Caco-2 (cell line): ENCODE measurements around the gene SLPI. TPM values are rescaled to one million over a fixed set of nuclear protein-coding genes. Genes with fewer than 3 reads are reported as not detected.

Experiments used
- BruUV-seq: library from RNA; stranded (reverse); fragments of 400-500 nt; replicated peaks from 2 replicates; lab custom pipeline; 2021; lab: Mats Ljungman, UMichigan
- CTCF ChIA-PET: fragments of 300-600 bp; sonication (Branson Sonifier 250); formaldehyde crosslinking; loops from one replicate; lab custom pipeline; 2022; ENCODE audit warnings: antibody characterized with exemption; lab: Charles Lee
- POLR2A ChIA-PET: fragments of 300-600 bp; sonication (Branson Sonifier 250); formaldehyde crosslinking; loops from one replicate; lab custom pipeline; 2022; ENCODE audit warnings: antibody characterized with exemption; lab: Charles Lee
- DNase-seq, 2 experiments: peaks; one replicate each; pipeline versions ENCODE4 v3.0.0 to v3.0.0-alpha.2; 2020 to 2022
- H3K27me3 ChIP-seq: replicated peaks from 2 replicates; pipeline ENCODE4 v1.6.0; 2011; ENCODE audit warnings: low read length; ENCODE audit not compliant: control insufficient read depth, insufficient read depth
- H3K36me3 ChIP-seq: 2 replicates; pipeline ENCODE4 v1.5.1; 2011; ENCODE audit warnings: low read length; ENCODE audit not compliant: control insufficient read depth, insufficient read depth
- H3K4me1 ChIP-seq: fragments of 250-450 bp; sonication (Bioruptor Pico); 2 replicates; pipeline ENCODE4 v1.5.1; 2020; ENCODE audit warnings: mild to moderate bottlenecking
- H3K4me3 ChIP-seq: 2 replicates; pipeline ENCODE4 v1.5.1; 2011; ENCODE audit warnings: low read depth, mild to moderate bottlenecking, control low read depth, low read length
- H3K9me3 ChIP-seq: fragments of 250-450 bp; sonication (Bioruptor Pico); 2 replicates; pipeline ENCODE4 v1.5.1; 2020; ENCODE audit warnings: mild to moderate bottlenecking, moderate library complexity
- H3K27ac Mint-ChIP-seq: one replicate; pipeline ENCODE4 v1.8.0; 2022; ENCODE audit warnings: mixed read lengths; ENCODE audit not compliant: unreplicated experiment
- H3K27me3 Mint-ChIP-seq: one replicate; pipeline ENCODE4 v1.8.0; 2022; ENCODE audit warnings: mixed read lengths; ENCODE audit not compliant: insufficient read depth, unreplicated experiment
- H3K36me3 Mint-ChIP-seq: one replicate; pipeline ENCODE4 v1.8.0; 2022; ENCODE audit warnings: mild to moderate bottlenecking, mixed read lengths; ENCODE audit not compliant: insufficient read depth, unreplicated experiment
- H3K4me1 Mint-ChIP-seq: one replicate; pipeline ENCODE4 v1.8.0; 2022; ENCODE audit warnings: low read depth, mixed read lengths; ENCODE audit not compliant: unreplicated experiment
- H3K4me3 Mint-ChIP-seq: one replicate; pipeline ENCODE4 v1.8.0; 2022; ENCODE audit warnings: mild to moderate bottlenecking, moderate library complexity, mixed read lengths; ENCODE audit not compliant: unreplicated experiment
- H3K9me3 Mint-ChIP-seq: one replicate; pipeline ENCODE4 v1.8.0; 2022; ENCODE audit warnings: mixed read lengths; ENCODE audit not compliant: unreplicated experiment
- intact Hi-C: fragments of 100-400 bp; cut with micrococcal nuclease; formaldehyde crosslinking; loops from one replicate; pipeline ENCODE4 v1.10.0; 2022; ENCODE audit not compliant: unreplicated experiment
- total RNA-seq: library from RNA; stranded (reverse); gene quantifications from 2 replicates; pipeline ENCODE4 v1.2.3, GENCODE V29; 2022
- TF ChIP-seq, protein P1 (sequence below), 2 experiments: fragments of 200-600 bp in 1 of 2; IDR thresholded peaks; 1 replicate in 1 of 2; 2 replicates in 1 of 2; pipeline versions ENCODE4 v1.5.1 to v1.8.0; 2011 to 2022; ENCODE audit warnings: antibody characterized with exemption in 1 of 2, control low read depth in 1 of 2, inconsistent platforms in 1 of 2, low read depth in 1 of 2, low read length in 1 of 2, mild to moderate bottlenecking in 1 of 2, moderate library complexity in 1 of 2; ENCODE audit not compliant: insufficient read depth in 1 of 2, severe bottlenecking in 1 of 2, unreplicated experiment in 1 of 2

The SLPI gene
- total RNA-seq, 1 experiment from 2014 or later, result 3.0 TPM

GRCh38 chr20:45293041-45294002 lies 39.0 kb upstream of the SLPI start:
- Mint-ChIP-seq H3K27ac (no peak overlapping the region), H3K4me3 (peak overlapping the region; percentile 72), H3K36me3 (no peaks in the 10 kb centered on the region), H3K4me1 (no peaks in the 10 kb centered on the region), H3K9me3 (no peaks in the 10 kb centered on the region), H3K27me3 (peaks cover 13% of the 10 kb centered on the region)
- Histone ChIP-seq H3K4me1 (0 out of 2 replicates have a peak, but pooled peaks cover 3% of the 10 kb centered on the region), H3K4me3 (peak overlapping the region; percentile 63), H3K9me3 (peaks cover 15% of the 10 kb centered on the region), H3K36me3 (no peaks in the 10 kb centered on the region), H3K27me3 (peaks cover 4% of the 10 kb centered on the region; the same call in 1 of the 2 replicates)
- ChIA-PET POLR2A (interaction anchor here (0.6 kb wide), 2 partner anchors 69 to 143 kb away, joined by 3 read pairs; no protein-coding TSS in a partner anchor), CTCF (interaction anchor here (0.6 to 7.4 kb wide), 50 partner anchors 10 to 478 kb away, joined by 3 to 67 read pairs (median 5); partner anchors contain the start of genes MATN4, PIGT, SLPI and SYS1)
- no TSS peak for BruUV-seq
- intact Hi-C loops, result loop anchor here (5.0 kb wide), 1 partner anchor 211 kb away; no protein-coding TSS in a partner anchor
- peak; percentile 90 to 95 for DNase-seq
- TF ChIP-seq, protein P1, sequence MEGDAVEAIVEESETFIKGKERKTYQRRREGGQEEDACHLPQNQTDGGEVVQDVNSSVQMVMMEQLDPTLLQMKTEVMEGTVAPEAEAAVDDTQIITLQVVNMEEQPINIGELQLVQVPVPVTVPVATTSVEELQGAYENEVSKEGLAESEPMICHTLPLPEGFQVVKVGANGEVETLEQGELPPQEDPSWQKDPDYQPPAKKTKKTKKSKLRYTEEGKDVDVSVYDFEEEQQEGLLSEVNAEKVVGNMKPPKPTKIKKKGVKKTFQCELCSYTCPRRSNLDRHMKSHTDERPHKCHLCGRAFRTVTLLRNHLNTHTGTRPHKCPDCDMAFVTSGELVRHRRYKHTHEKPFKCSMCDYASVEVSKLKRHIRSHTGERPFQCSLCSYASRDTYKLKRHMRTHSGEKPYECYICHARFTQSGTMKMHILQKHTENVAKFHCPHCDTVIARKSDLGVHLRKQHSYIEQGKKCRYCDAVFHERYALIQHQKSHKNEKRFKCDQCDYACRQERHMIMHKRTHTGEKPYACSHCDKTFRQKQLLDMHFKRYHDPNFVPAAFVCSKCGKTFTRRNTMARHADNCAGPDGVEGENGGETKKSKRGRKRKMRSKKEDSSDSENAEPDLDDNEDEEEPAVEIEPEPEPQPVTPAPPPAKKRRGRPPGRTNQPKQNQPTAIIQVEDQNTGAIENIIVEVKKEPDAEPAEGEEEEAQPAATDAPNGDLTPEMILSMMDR (IDR thresholded peaks at IDR 0.05; ENCODE audit: insufficient read depth in 1 of 2, low read depth in 1 of 2, low read length in 1 of 2, severe bottlenecking in 1 of 2, unreplicated experiment in 1 of 2), result peak; percentile 100

- Mint-ChIP-seq H3K4me3 (peak overlapping the region; percentile 72), H3K27me3 (peaks cover 15% of the 10 kb centered on the region), H3K9me3 (no peaks in the 10 kb centered on the region), H3K4me1 (no peaks in the 10 kb centered on the region), H3K27ac (no peak overlapping the region), H3K36me3 (no peaks in the 10 kb centered on the region)
- DNase-seq, result no peak
- no peaks in the 10 kb centered on the region for H3K4me1 ChIP-seq
- H3K36me3 ChIP-seq, result no peaks in the 10 kb centered on the region
- intact Hi-C loops, result loop anchor here (5.0 kb wide), 1 partner anchor 210 kb away; no protein-coding TSS in a partner anchor
- TF ChIP-seq, protein P1 (IDR thresholded peaks at IDR 0.05; ENCODE audit: insufficient read depth in 1 of 2, low read depth in 1 of 2, low read length in 1 of 2, severe bottlenecking in 1 of 2, unreplicated experiment in 1 of 2), result no peak
- CTCF ChIA-PET, result interaction anchor here (0.7 to 7.4 kb wide), 14 partner anchors 11 to 696 kb away, joined by 3 to 67 read pairs (median 10); no protein-coding TSS in a partner anchor
- no TSS peak for BruUV-seq
- H3K4me3 ChIP-seq, result no peak overlapping the region
- peaks cover 15% of the 10 kb centered on the region for H3K9me3 ChIP-seq
- peaks cover 4% of the 10 kb centered on the region; the same call in 1 of the 2 replicates for H3K27me3 ChIP-seq
- POLR2A ChIA-PET, result interaction anchor here (0.7 kb wide), 1 partner anchor 65 kb away, joined by 3 read pairs; no protein-coding TSS in a partner anchor
Observed at GRCh38 chr20:45292343-45292742, 38.0 kb upstream of the SLPI start.

- BruUV-seq, result no TSS peak
- no peak overlapping the region for H3K4me3 ChIP-seq
- H3K4me3 Mint-ChIP-seq, result no peak overlapping the region
- peaks cover 19% of the 10 kb centered on the region for H3K27me3 Mint-ChIP-seq
- POLR2A ChIA-PET, result no interaction called here
- no peaks in the 10 kb centered on the region for H3K36me3 ChIP-seq
- H3K27ac Mint-ChIP-seq, result no peak overlapping the region
- H3K9me3 ChIP-seq, result peaks cover 15% of the 10 kb centered on the region
- TF ChIP-seq, protein P1 (IDR thresholded peaks at IDR 0.05; ENCODE audit: insufficient read depth in 1 of 2, low read depth in 1 of 2, low read length in 1 of 2, severe bottlenecking in 1 of 2, unreplicated experiment in 1 of 2), result no peak
- no peaks in the 10 kb centered on the region for H3K4me1 ChIP-seq
- H3K9me3 Mint-ChIP-seq, result no peaks in the 10 kb centered on the region
- intact Hi-C loops, result loop anchor here (1.0 to 5.0 kb wide), 6 partner anchors 55 to 280 kb away; no protein-coding TSS in a partner anchor
- no peaks in the 10 kb centered on the region for H3K4me1 Mint-ChIP-seq
- CTCF ChIA-PET, result interaction anchor here (0.6 to 7.4 kb wide), 19 partner anchors 12 to 644 kb away, joined by 3 to 67 read pairs (median 4); partner anchors contain the start of genes PI3, STK4 and SYS1
- DNase-seq, result no peak
- peaks cover 4% of the 10 kb centered on the region; the same call in 1 of the 2 replicates for H3K27me3 ChIP-seq
- H3K36me3 Mint-ChIP-seq, result no peaks in the 10 kb centered on the region
Observed at GRCh38 chr20:45291526-45291925, 37.2 kb upstream of the SLPI start.
